GM18870 (cell line): ENCODE data around the gene TNNT3.
"Not testable (repeated sequence)": the region's sequence is repeated elsewhere in the genome, so short reads cannot be mapped to it uniquely, and the experiment has no call there.

Source experiments
- ATAC-seq: cut with Tn5 transposase; IDR thresholded peaks from one replicate; pipeline ENCODE4 v1.9.1; 2021; ENCODE audit warnings: moderate library complexity; ENCODE audit not compliant: unreplicated experiment

Gene TNNT3

GRCh38 chr11:1919391-1920127 lies at the start of gene TNNT3:
Gene TNNT3 (plus strand): TSS chr11:1919703. CDS start chr11:1922875, 3,172 bp downstream.
- no peak for ATAC-seq

GRCh38 chr11:1870326-1870696 lies 49.2 kb upstream of the TNNT3 start:
- no peak for ATAC-seq

GRCh38 chr11:1870721-1871466 lies 48.6 kb upstream of the TNNT3 start:
- ATAC-seq: no peak

GRCh38 chr11:1871531-1871930 lies 48.0 kb upstream of the TNNT3 start:
- no peak for ATAC-seq

DNA sequence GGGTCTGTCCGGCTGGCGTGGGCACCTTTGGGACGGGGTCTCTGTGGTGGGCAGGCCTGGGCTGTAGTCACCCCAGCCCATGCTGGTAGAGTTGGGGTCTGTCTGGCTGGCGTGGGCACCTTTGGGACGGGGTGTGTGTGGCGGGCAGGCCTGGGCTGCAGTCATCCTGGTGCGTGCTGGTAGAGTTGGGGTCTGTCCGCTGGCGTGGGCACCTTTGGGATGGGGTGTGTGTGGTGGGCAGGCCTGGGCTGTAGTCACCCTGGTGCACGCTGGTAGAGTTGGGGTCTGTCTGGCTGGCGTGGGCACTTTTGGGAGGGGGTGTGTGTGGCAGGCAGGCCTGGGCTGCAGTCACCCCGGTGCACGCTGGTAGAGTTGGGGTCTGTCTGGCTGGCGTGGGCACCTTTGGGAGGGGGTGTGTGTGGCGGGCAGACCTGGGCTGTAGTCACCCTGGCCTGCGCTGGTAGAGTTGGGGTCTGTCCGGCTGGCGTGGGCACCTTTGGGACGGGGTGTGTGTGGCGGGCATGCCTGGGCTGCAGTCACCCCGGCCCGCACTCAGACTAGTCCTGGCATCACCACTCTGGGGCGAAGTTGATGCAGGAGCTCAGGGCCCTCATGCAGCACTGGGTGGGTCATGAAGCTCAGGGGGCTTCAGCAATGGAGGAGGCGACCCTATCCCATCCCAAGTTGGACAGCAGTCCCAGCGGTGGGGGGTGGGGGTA lies 47.1 kb upstream of the TNNT3 start:
- ATAC-seq: no peak

DNA sequence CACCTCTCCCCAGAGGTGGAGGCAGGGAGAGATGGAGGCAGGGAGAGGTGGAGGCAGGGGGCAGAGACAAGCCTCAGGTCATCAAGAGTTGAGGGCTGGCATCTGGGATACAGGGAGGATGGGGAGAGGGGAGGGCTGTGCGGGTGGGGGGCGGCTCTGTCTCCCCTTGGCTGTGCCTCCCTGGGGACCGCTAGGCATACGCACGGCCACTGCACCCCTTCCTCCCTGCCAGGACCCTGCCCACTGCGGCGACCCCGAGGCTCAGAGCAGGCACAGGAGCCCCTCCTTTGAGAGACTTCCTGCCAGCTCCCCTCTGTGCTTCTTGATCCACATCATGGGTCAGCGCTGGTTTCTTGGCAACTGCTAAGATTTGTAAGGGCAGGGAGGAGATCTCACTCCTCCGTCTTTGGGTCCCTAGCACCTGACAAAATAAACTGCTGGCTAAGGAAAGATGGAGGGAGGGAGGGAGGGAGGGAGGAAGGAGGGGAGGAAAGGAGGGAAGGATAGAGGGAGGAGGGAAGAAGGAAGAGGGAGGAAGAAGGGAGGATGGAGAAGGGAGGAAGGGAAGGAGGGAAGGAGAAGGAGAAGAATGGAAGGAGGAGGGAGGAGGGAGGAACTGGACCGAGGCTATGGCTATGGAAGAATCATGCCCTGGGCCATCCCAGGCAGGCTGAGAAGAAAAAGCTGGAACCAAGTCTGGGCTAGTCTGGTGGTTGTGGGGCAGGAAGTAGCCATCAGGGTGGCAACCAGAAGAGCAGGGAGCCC lies 46.3 kb upstream of the TNNT3 start:
- ATAC-seq: no peak

DNA sequence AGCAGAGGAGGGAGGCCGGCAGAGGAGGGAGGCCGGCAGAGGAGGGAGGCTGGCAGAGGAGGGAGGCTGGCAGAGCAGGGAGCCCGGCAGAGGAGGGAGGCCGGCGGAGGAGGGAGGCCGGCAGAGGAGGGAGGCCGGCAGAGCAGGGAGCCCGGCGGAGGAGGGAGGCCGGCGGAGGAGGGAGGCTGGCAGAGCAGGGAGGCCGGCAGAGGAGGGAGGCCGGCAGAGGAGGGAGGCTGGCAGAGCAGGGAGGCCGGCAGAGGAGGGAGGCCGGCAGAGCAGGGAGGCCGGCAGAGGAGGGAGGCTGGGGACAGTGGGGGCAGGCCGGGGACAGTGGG lies 45.7 kb upstream of the TNNT3 start:
- not testable (repeated sequence) for ATAC-seq

DNA sequence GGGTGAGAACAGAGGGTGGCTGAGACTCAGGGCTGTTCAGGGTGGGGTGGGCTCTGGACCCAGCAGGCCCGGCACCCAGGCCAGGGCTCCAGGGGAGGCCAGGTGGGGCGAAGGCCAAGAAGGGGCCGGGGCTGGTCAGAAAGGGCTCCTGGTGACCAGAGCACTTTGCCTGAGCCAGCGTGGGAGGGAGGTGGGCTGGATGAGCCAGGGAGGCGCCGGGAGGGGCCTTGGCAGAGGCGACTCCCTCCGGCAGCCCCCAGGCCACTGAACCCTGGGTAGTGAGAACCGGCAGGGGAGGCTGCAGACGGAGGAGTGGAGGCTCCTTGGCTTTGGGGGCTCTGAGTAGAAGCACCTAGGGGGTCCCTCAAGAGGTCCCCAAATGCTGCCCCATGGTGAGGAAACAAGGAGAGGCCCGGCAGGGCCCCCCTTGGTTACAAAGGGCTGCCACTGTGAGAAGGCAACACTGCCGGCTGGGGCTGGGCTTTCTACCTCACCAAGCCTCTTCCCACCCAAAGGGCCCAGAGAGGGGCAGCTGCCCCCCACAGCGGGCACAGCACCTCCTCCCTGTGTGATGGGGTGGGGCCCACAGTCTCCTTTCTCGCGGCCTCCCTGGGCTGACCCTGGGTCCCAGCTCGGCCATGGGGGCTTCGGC lies 44.9 kb upstream of the TNNT3 start:
- ATAC-seq: not testable (repeated sequence)

- no peak for ATAC-seq
Measured at GRCh38 chr11:1875093-1875850, 44.2 kb upstream of the TNNT3 start.

DNA sequence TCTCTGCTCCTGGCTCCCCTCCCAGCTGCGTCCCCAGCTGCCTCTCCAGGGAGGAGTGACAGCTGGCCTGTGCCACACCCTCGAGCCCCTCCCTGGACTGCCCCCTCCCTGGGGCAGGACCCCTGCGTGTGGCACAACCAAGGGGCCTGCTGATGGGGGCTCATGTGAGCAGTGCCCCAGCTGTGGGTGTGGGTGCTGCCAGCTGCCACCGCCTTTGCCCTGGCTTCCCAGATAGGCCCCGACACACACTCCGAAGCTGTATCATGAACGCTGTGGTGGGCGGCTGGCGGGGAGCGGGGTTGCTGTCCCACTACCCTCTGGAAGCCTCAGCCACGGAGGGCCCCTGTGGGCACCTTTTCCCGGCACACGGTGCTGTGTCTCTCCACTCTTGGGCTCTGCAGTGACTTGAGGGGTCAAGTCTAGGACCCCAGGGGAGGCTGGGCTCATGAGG lies 43.6 kb upstream of the TNNT3 start:
- ATAC-seq: not testable (repeated sequence)

DNA sequence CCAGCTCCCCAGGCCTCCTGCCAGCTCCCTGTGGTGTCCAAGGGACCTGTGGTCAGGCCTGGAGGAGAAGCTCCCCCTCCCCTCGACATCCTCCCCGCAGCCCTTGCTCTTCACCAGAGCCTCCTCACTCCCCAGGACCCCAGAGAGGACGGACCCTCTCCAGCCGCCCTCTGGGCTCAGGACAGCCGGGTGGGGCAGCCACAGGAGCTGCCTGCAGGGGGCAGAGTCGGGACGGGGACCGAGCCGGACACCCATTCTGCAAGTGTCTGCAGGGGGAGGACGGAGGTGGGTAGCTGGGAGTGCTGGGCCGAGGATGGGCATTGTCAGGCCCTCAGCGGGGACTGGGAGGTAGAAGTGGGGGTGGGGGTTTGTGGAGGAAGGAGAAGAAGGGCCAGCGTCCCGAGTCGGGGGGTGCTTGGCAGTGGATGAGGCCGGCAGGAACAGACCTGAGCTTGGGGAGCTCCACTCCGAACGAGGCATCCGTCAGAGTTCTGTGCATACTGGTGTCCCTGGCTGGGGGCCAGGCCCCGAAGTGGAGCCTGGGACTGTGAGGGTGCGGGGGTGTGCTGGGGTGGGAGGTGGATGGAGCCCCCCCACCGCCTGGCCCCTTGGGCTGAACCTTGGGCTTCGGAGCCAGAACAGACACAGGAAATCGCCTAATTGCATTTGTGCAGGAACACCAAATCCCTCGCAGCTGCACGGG lies 43.0 kb upstream of the TNNT3 start:
- no peak for ATAC-seq

DNA sequence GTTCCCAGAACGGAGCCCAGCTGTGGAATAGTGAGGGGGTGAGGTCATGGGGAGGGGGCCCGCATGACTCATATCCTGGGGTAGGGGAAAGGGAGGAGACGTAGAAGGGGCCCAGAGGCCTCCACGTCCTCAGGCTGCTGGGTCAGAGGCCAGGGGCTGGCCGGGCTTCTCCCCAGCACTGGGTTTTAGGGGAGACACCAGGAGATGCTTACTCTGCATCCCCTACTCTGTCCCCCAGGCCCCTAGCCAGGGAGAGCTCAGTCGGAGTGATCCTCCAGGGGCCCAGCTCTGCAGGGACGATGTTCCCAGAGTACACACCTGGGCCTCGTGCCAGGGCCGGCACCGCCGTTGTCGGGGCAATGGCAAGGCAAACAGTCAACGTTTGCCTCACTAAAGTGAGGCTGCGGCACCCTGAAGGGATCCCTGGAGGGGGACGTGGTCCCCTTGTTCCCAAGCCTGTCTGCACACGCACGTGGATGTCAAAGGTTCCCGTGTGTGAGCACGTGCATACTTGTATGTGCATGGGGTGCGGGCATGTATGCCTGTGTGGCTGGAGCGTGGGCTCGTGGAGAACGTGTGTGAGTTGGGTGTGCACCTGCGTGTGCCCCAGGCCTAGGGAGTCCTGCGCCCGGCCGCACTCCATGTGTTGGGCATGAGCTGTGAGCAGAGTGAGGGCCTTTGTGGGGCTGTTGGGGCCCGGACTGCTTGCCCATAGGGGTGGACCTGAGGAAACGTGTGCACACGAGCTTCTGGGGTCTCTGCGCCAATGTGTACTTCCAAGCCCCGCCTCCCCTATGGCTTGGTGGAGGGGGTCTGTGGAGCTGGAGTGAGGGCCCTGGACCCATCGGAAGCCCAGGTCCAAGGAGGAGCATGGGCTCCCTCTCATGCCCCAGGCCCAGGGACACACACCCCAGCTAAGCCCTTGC lies 42.0 kb upstream of the TNNT3 start:
- ATAC-seq: no peak

- no peak for ATAC-seq
Measured at GRCh38 chr11:1878137-1879031, 41.1 kb upstream of the TNNT3 start.

GRCh38 chr11:1879342-1879940 lies 40.1 kb upstream of the TNNT3 start:
- no peak for ATAC-seq

- ATAC-seq: no peak
Measured at GRCh38 chr11:1879941-1880720, 39.4 kb upstream of the TNNT3 start.
